ENCODE results near the gene ST6GALNAC3.

GRCh38 chr1:76281306-76281705 lies 206.8 kb downstream of the ST6GALNAC3 start:
- TF ChIP-seq FOXK2 (IDR thresholded peaks at IDR 0.05) = no peak
- TF ChIP-seq ARNT (IDR thresholded peaks at IDR 0.05) = no peak
- no peak for TF ChIP-seq TARDBP (IDR thresholded peaks at IDR 0.05)
- no peak for TF ChIP-seq ZNF384 (IDR thresholded peaks at IDR 0.05)
- no peak for TF ChIP-seq HDGF (IDR thresholded peaks at IDR 0.05; ENCODE audit: borderline replicate concordance)

Data from HEK293T (cell line).